IMR-90 (cell line): ENCODE results near the gene EPHA6. TPM values are rescaled to one million over a fixed set of nuclear protein-coding genes. Genes with fewer than 3 reads are reported as not detected.

Experiments used
- ATAC-seq: fragments of 200-7000 bp; cut with Tn5 transposase; 2 replicates; pipeline ENCODE4 v1.9.1; 2020; ENCODE audit warnings: low read depth, mild to moderate bottlenecking, moderate library complexity
- BruUV-seq: library from RNA; stranded (reverse); fragments of 400-500 nt; replicated peaks from 2 replicates; lab custom pipeline; 2021; lab: Mats Ljungman, UMichigan
- CTCF ChIA-PET: fragments of 300-600 bp; formaldehyde crosslinking; extraction: SDS; loops from one replicate; lab custom pipeline; 2021; ENCODE audit warnings: antibody characterized with exemption; lab: Yijun Ruan, JAX
- POLR2A ChIA-PET: fragments of 300-600 bp; sonication (Branson Sonifier 250); formaldehyde crosslinking; loops from one replicate; lab custom pipeline; 2022; ENCODE audit warnings: antibody characterized with exemption; ENCODE audit not compliant: unreplicated experiment; lab: Charles Lee
- DNase-seq: peaks from one replicate; pipeline ENCODE4 v3.0.0; 2013
- H2AFZ ChIP-seq: replicated peaks from 2 replicates; pipeline ENCODE3; 2013; ENCODE audit warnings: low read length, mild to moderate bottlenecking; ENCODE audit not compliant: poor library complexity
- H2AK5ac ChIP-seq: 2 replicates; pipeline ENCODE4 v1.6.1; 2013; ENCODE audit warnings: low read depth, low read length, inconsistent platforms
- H2AK9ac ChIP-seq: replicated peaks from 2 replicates; pipeline ENCODE3; 2013; ENCODE audit warnings: mild to moderate bottlenecking, low read depth, low read length, moderate library complexity; ENCODE audit not compliant: poor library complexity
- H2BK120ac ChIP-seq: 2 replicates; pipeline ENCODE4 v1.6.1; 2013; ENCODE audit warnings: low read depth, low read length, inconsistent platforms
- H2BK15ac ChIP-seq: 3 replicates; pipeline ENCODE4 v1.6.1; 2013; ENCODE audit warnings: low read depth, low read length, inconsistent platforms
- H2BK20ac ChIP-seq: 2 replicates; pipeline ENCODE4 v1.6.1; 2013; ENCODE audit warnings: low read depth, mild to moderate bottlenecking, inconsistent platforms, low read length, moderate library complexity
- H2BK5ac ChIP-seq: 2 replicates; pipeline ENCODE4 v1.6.1; 2013; ENCODE audit warnings: mild to moderate bottlenecking, low read depth, low read length, inconsistent platforms; ENCODE audit not compliant: poor library complexity, severe bottlenecking
- H3K14ac ChIP-seq: replicated peaks from 2 replicates; pipeline ENCODE4 v1.6.1; 2013; ENCODE audit warnings: low read depth, low read length, inconsistent platforms
- H3K18ac ChIP-seq: 2 replicates; pipeline ENCODE4 v1.6.1; 2013; ENCODE audit warnings: low read depth, low read length, control low read depth
- H3K23ac ChIP-seq: 2 replicates; pipeline ENCODE4 v1.6.1; 2013; ENCODE audit warnings: low read depth, low read length, inconsistent platforms
- H3K27ac ChIP-seq: 2 replicates; pipeline ENCODE4 v1.5.1; 2013; ENCODE audit warnings: mild to moderate bottlenecking, control low read depth, low read length; ENCODE audit not compliant: insufficient read depth
- H3K27me3 ChIP-seq: 2 replicates; pipeline ENCODE4 v1.6.1; 2013; ENCODE audit warnings: low read length; ENCODE audit not compliant: control insufficient read depth, insufficient read depth
- H3K36me3 ChIP-seq: 2 replicates; pipeline ENCODE4 v1.6.1; 2013; ENCODE audit warnings: low read length, mixed read lengths; ENCODE audit not compliant: control insufficient read depth, insufficient read depth
- H3K4ac ChIP-seq: 2 replicates; pipeline ENCODE4 v1.6.1; 2013; ENCODE audit warnings: low read depth, low read length, inconsistent platforms
- H3K4me1 ChIP-seq: 2 replicates; pipeline ENCODE4 v1.6.1; 2013; ENCODE audit warnings: low read length, mixed read lengths; ENCODE audit not compliant: control insufficient read depth, insufficient read depth
- H3K4me2 ChIP-seq: 2 replicates; pipeline ENCODE4 v1.6.1; 2013; ENCODE audit warnings: low read depth, mild to moderate bottlenecking, control low read depth, low read length, moderate library complexity
- H3K4me3 ChIP-seq: 2 replicates; pipeline ENCODE4 v1.5.1; 2013; ENCODE audit warnings: low read depth, mild to moderate bottlenecking, control low read depth, low read length, moderate library complexity; ENCODE audit not compliant: insufficient read depth
- H3K56ac ChIP-seq: 2 replicates; pipeline ENCODE4 v1.6.1; 2013; ENCODE audit warnings: low read length, inconsistent platforms; ENCODE audit not compliant: insufficient read depth; ENCODE audit errors: extremely low read depth
- H3K79me1 ChIP-seq, 2 experiments: 2 replicates each; pipeline ENCODE4 v1.6.1; 2013; ENCODE audit warnings: low read length in 2 of 2, inconsistent platforms in 1 of 2, low read depth in 1 of 2
- H3K9ac ChIP-seq: 2 replicates; pipeline ENCODE4 v1.6.1; 2013; ENCODE audit warnings: low read depth, low read length, control low read depth
- H3K9me1 ChIP-seq: 2 replicates; pipeline ENCODE4 v1.6.1; 2013; ENCODE audit warnings: low read length, inconsistent platforms; ENCODE audit not compliant: insufficient read depth
- H3K9me3 ChIP-seq: 2 replicates; pipeline ENCODE4 v1.6.1; 2013; ENCODE audit warnings: low read length; ENCODE audit not compliant: control insufficient read depth, insufficient read depth
- H4K20me1 ChIP-seq: 2 replicates; pipeline ENCODE4 v1.6.1; 2013; ENCODE audit warnings: low read length, inconsistent platforms; ENCODE audit not compliant: insufficient read depth
- H4K5ac ChIP-seq: 2 replicates; pipeline ENCODE4 v1.6.1; 2013; ENCODE audit warnings: mild to moderate bottlenecking, low read depth, low read length, control low read depth
- H4K8ac ChIP-seq, 2 experiments: 2 replicates each; pipeline ENCODE4 v1.6.1; 2013; ENCODE audit warnings: low read depth in 2 of 2, low read length in 2 of 2, control low read depth in 1 of 2, inconsistent platforms in 1 of 2
- H4K91ac ChIP-seq: 2 replicates; pipeline ENCODE4 v1.6.1; 2013; ENCODE audit warnings: low read depth, low read length, inconsistent platforms; ENCODE audit not compliant: insufficient read depth
- BHLHE40 ChIP-seq: fragments of 150-350 bp; IDR thresholded peaks from 2 replicates; pipeline ENCODE4 v1.6.1; 2016; ENCODE audit warnings: mild to moderate bottlenecking, low read depth, low read length
- CEBPB ChIP-seq: IDR thresholded peaks from 2 replicates; pipeline ENCODE4 v1.6.1; 2012; ENCODE audit warnings: low read depth, low read length, improper control_type of control experiment
- CHD1 ChIP-seq: IDR thresholded peaks from 2 replicates; pipeline ENCODE4 v1.6.1; 2012; ENCODE audit warnings: low read depth, low read length, improper control_type of control experiment
- CTCF ChIP-seq: conservative IDR thresholded peaks from 2 replicates; pipeline ENCODE4 v1.5.1; 2012; ENCODE audit warnings: mild to moderate bottlenecking, low read depth, low read length, improper control_type of control experiment
- ELK1 ChIP-seq: fragments of 150-350 bp; IDR thresholded peaks from 2 replicates; pipeline ENCODE4 v1.6.1; 2016; ENCODE audit warnings: low read depth, mild to moderate bottlenecking, low read length, moderate library complexity, borderline replicate concordance
- FOS ChIP-seq: fragments of 150-350 bp; IDR thresholded peaks from 2 replicates; pipeline ENCODE4 v1.6.1; 2016; ENCODE audit warnings: low read depth, low read length
- MAFK ChIP-seq: IDR thresholded peaks from 2 replicates; pipeline ENCODE4 v1.6.1; 2012; ENCODE audit warnings: low read depth, low read length, improper control_type of control experiment
- MAZ ChIP-seq: IDR thresholded peaks from 2 replicates; pipeline ENCODE4 v1.6.1; 2012; ENCODE audit warnings: low read depth, mild to moderate bottlenecking, low read length, improper control_type of control experiment, moderate library complexity, borderline replicate concordance
- MXI1 ChIP-seq: IDR thresholded peaks from 2 replicates; pipeline ENCODE4 v1.6.1; 2012; ENCODE audit warnings: low read depth, mild to moderate bottlenecking, low read length, moderate library complexity, borderline replicate concordance
- NFE2L2 ChIP-seq: fragments of 150-350 bp; IDR thresholded peaks from 2 replicates; pipeline ENCODE4 v1.6.1; 2016; ENCODE audit warnings: low read depth, mild to moderate bottlenecking, low read length
- POLR2A ChIP-seq: IDR thresholded peaks from 2 replicates; pipeline ENCODE4 v1.6.1; 2012; ENCODE audit warnings: mild to moderate bottlenecking, low read depth, low read length
- RAD21 ChIP-seq: IDR thresholded peaks from 2 replicates; pipeline ENCODE4 v1.6.1; 2012; ENCODE audit warnings: low read length, improper control_type of control experiment
- RCOR1 ChIP-seq: IDR thresholded peaks from 2 replicates; pipeline ENCODE4 v1.6.1; 2012; ENCODE audit warnings: mild to moderate bottlenecking, low read length, improper control_type of control experiment; ENCODE audit not compliant: insufficient replicate concordance
- RFX5 ChIP-seq: IDR thresholded peaks from 2 replicates; pipeline ENCODE4 v1.8.0; 2012; ENCODE audit warnings: low read depth, mild to moderate bottlenecking, low read length, moderate library complexity
- SMC3 ChIP-seq: fragments of 150-350 bp; IDR thresholded peaks from 2 replicates; pipeline ENCODE4 v1.6.1; 2016; ENCODE audit warnings: low read depth, mild to moderate bottlenecking, antibody characterized with exemption, low read length, moderate library complexity
- USF2 ChIP-seq: fragments of 150-350 bp; IDR thresholded peaks from 2 replicates; pipeline ENCODE4 v1.6.1; 2017; ENCODE audit warnings: mild to moderate bottlenecking, antibody characterized with exemption, low read length, low read depth
- WGBS, 2 experiments: methylation state at CpG; one replicate each; pipeline versions ENCODE4 v1.1.5 to v1.1.7; 2013; ENCODE audit warnings: missing lambda C conversion rate in 2 of 2; ENCODE audit not compliant: insufficient read length in 1 of 2; ENCODE audit errors: extremely low coverage in 2 of 2; 5-methylcytosine and 5-hydroxymethylcytosine counted together
- dilution Hi-C: fragments of 300-500 bp; cut with HindIII; formaldehyde crosslinking; loops from one replicate; pipeline ENCODE4 v1.14.3; 2018; ENCODE audit warnings: low sequenced_read_pairs; ENCODE audit not compliant: unreplicated experiment
- in situ Hi-C: fragments of 300-500 bp; cut with MboI; formaldehyde crosslinking; loops from 3 replicates; pipeline ENCODE4 v1.14.3; 2019; ENCODE audit warnings: low sequenced_read_pairs, inconsistent platforms, mixed read lengths
- intact Hi-C: fragments of 100-400 bp; cut with micrococcal nuclease; formaldehyde crosslinking; loops from 2 replicates; pipeline ENCODE4 v1.10.0; 2022
- polyA plus RNA-seq, 3 experiments: library from polyadenylated mRNA; depleted of rRNA; stranded (reverse); fragments of >200 nt; gene quantifications; 2 replicates each; pipeline ENCODE4 v1.2.3, GENCODE V29; 2012; ENCODE audit warnings: low replicate concordance in 1 of 3
- total RNA-seq: library from RNA; depleted of rRNA; stranded (reverse); fragments of >200 nt; gene quantifications from 2 replicates; pipeline ENCODE4 v1.2.3, GENCODE V29; 2012

EPHA6 gene
- total and polyA plus RNA-seq, 2 of the 4 experiments (the other 2 are of a cell fraction): not detected

GRCh38 chr3:97744289-97744688 is 929.9 kb downstream of the EPHA6 start:
- H3K36me3 ChIP-seq: no peaks in the 10 kb centered on the region
- H3K9ac ChIP-seq: no peak overlapping the region
- no peak for DNase-seq
- intact Hi-C loops: no loop called here
- no peak for ATAC-seq
- H2AFZ ChIP-seq: no peak overlapping the region
- ChIA-PET POLR2A (no interaction called here), CTCF (no interaction called here)
- H2BK15ac ChIP-seq: no peak overlapping the region
- no peak overlapping the region for H3K4me3 ChIP-seq
- no peaks in the 10 kb centered on the region for H3K9me3 ChIP-seq
- H3K79me1 ChIP-seq: no peaks in the 10 kb centered on the region
- in situ Hi-C loops: no loop called here
- no peak overlapping the region for H4K91ac ChIP-seq
- H3K9me1 ChIP-seq: no peaks in the 10 kb centered on the region
- H3K14ac ChIP-seq: no peak overlapping the region
- H2BK20ac ChIP-seq: no peak overlapping the region
- WGBS, 2 experiments: no CpG with 5 or more reads among the region's 3 CpGs
- H2BK120ac ChIP-seq: no peak overlapping the region
- H3K18ac ChIP-seq: no peak overlapping the region
- dilution Hi-C loops: no loop called here
- TF ChIP-seq MAZ: no peak
- TF ChIP-seq CEBPB: no peak
- TF ChIP-seq ELK1: no peak
- no peak for TF ChIP-seq MXI1
- TF ChIP-seq CHD1: no peak
- TF ChIP-seq CTCF: no peak
- TF ChIP-seq RCOR1: no peak
- TF ChIP-seq NFE2L2: no peak
- TF ChIP-seq RAD21: no peak
- TF ChIP-seq BHLHE40: no peak
- no peak for TF ChIP-seq USF2
- TF ChIP-seq SMC3: no peak
- TF ChIP-seq MAFK: no peak
- TF ChIP-seq POLR2A: no peak
- no peak for TF ChIP-seq FOS
- no peak for TF ChIP-seq RFX5
- no peak overlapping the region for H3K56ac ChIP-seq
- no peak overlapping the region for H4K8ac ChIP-seq
- no peak overlapping the region for H3K4me2 ChIP-seq
- no peaks in the 10 kb centered on the region for H3K27me3 ChIP-seq
- H4K20me1 ChIP-seq: no peaks in the 10 kb centered on the region
- no peak overlapping the region for H3K27ac ChIP-seq
- no peak overlapping the region for H2AK5ac ChIP-seq
- no TSS peak for BruUV-seq
- H4K5ac ChIP-seq: no peak overlapping the region
- no peak overlapping the region for H3K4ac ChIP-seq
- no peak overlapping the region for H3K23ac ChIP-seq
- H2AK9ac ChIP-seq: no peak overlapping the region
- no peaks in the 10 kb centered on the region for H3K4me1 ChIP-seq
- H2BK5ac ChIP-seq: no peak overlapping the region
